Fibroblast of skin of right quadriceps (primary cell): ENCODE results near the gene PNN.
A peak's percentile ranks its signal among the peaks of the same experiment; 100 is the strongest.

ENCODE experiments used
- DNase-seq: peaks from one replicate; pipeline ENCODE4 v3.0.0-alpha.2; 2013

PNN gene

DNA sequence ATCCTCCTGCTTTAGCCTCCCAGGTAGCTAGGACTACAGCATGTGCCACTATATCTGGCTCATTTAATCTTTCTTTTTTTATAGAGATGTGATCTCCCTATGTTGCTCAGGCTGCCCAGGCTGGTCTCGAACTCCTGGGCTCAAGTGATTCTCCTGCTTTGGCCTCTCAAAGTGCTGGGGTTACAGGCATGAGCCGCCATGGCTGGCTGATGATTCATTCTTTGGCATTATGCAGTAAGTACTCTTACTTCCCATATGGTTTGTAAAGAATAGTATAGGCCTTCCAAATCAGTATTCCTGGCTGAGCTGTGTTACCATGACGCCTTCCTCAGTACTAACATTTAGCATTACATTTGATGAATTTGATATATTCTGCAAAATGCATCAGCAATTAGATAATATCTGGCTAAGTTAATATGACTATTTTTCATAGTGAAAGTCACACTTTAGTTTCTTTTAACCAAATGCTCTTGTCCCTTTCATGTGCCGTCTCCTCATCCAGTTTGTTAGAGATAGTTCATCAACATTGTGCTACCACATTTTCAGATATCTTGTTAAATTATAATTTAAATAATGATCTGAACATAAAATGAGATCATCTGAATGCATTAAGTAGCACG lies 55.5 kb downstream of the PNN start:
- DNase-seq = no peak

GRCh38 chr14:39231751-39232553 lies 56.9 kb downstream of the PNN start:
- peak; percentile 60 for DNase-seq
